ENCODE measurements around the gene CHMP2A.

GRCh38 chr19:58561373-58562121 lies 6.6 kb upstream of the CHMP2A start:
- TF ChIP-seq CTCF (conservative IDR thresholded peaks at IDR 0.05; ENCODE audit: low read length) (no peak), EZH2phosphoT487 (IDR thresholded peaks at IDR 0.05; ENCODE audit: borderline replicate concordance, low read depth, low read length) (no peak)

Data from OCI-LY7 (cell line).